Nephron (organoid): ENCODE measurements around the gene EGFR.
A peak's percentile ranks its signal among the peaks of the same experiment; 100 is the strongest.

Experiments used
- H3K27ac Mint-ChIP-seq, 3 experiments: 2 replicates each; pipeline ENCODE4 v1.8.0; 2020; ENCODE audit warnings: mixed read lengths in 3 of 3, mild to moderate bottlenecking in 2 of 3, moderate library complexity in 1 of 3
- H3K27me3 Mint-ChIP-seq: 2 replicates; pipeline ENCODE4 v1.8.0; 2021; ENCODE audit warnings: low read depth, mild to moderate bottlenecking, moderate library complexity, mixed read lengths
- H3K36me3 Mint-ChIP-seq: 2 replicates; pipeline ENCODE4 v1.8.0; 2020; ENCODE audit warnings: low read depth, mixed read lengths
- H3K4me1 Mint-ChIP-seq: 2 replicates; pipeline ENCODE4 v1.8.0; 2020; ENCODE audit warnings: mixed read lengths
- H3K4me3 Mint-ChIP-seq, 3 experiments: 2 replicates each; pipeline ENCODE4 v1.8.0; 2020; ENCODE audit warnings: mild to moderate bottlenecking in 3 of 3, mixed read lengths in 3 of 3, moderate library complexity in 2 of 3
- H3K9me3 Mint-ChIP-seq: 2 replicates; pipeline ENCODE4 v1.8.0; 2020; ENCODE audit warnings: mixed read lengths
- CTCF ChIP-seq, 3 experiments: fragments of 200-600 bp; sonication (generic); IDR thresholded peaks; one replicate each; pipeline ENCODE4 v1.5.0; 2021; ENCODE audit warnings: antibody characterized with exemption in 3 of 3; ENCODE audit not compliant: unreplicated experiment in 3 of 3

Gene EGFR

DNA sequence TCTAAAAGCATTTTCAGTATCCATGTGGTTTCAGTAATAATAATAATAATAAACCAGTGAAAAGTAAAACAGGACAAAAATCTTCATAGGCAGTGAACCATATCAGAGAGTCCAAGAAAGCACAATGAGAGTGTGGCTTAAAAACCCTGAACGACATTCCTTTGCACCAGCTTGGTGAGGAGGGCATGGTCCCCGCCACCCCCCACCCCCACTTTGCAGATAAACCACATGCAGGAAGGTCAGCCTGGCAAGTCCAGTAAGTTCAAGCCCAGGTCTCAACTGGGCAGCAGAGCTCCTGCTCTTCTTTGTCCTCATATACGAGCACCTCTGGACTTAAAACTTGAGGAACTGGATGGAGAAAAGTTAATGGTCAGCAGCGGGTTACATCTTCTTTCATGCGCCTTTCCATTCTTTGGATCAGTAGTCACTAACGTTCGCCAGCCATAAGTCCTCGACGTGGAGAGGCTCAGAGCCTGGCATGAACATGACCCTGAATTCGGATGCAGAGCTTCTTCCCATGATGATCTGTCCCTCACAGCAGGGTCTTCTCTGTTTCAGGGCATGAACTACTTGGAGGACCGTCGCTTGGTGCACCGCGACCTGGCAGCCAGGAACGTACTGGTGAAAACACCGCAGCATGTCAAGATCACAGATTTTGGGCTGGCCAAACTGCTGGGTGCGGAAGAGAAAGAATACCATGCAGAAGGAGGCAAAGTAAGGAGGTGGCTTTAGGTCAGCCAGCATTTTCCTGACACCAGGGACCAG lies 172.5 kb downstream of the EGFR start:
- Mint-ChIP-seq H3K9me3 (no peaks in the 10 kb centered on the region), H3K36me3 (peaks cover 10% of the 10 kb centered on the region), H3K27ac (peak overlapping the region; percentile 66 to 96 (median 80)), H3K27me3 (peaks cover 6% of the 10 kb centered on the region), H3K4me3 (no peak overlapping the region), H3K4me1 (peaks cover 67% of the 10 kb centered on the region)
- TF ChIP-seq CTCF (IDR thresholded peaks at IDR 0.05; ENCODE audit: unreplicated experiment in 3 of 3): no peak

GRCh38 chr7:55191926-55192692 lies 173.3 kb downstream of the EGFR start:
- Mint-ChIP-seq H3K4me1 (peaks cover 62% of the 10 kb centered on the region), H3K27ac (peak overlapping the region; percentile 80 to 96 (median 91)), H3K27me3 (peaks cover 4% of the 10 kb centered on the region), H3K4me3 (no peak overlapping the region), H3K9me3 (no peaks in the 10 kb centered on the region), H3K36me3 (peaks cover 12% of the 10 kb centered on the region)
- no peak for TF ChIP-seq CTCF (IDR thresholded peaks at IDR 0.05; ENCODE audit: unreplicated experiment in 3 of 3)

DNA sequence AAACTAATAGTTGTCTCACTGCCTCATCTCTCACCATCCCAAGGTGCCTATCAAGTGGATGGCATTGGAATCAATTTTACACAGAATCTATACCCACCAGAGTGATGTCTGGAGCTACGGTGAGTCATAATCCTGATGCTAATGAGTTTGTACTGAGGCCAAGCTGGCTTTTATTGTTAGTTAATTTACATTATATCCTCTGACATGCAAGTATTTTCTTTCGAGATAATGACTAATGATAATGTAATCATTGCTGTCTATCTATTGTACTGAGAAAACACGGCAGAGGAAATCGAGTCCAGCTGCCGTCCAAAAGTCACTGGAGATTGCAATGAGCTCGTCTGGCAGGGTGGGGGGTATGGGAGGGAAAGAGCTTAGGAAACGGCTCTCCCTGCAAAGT lies 173.9 kb downstream of the EGFR start:
- H3K4me3 Mint-ChIP-seq: peak overlapping the region in 1 of 3 experiments; percentile 18
- TF ChIP-seq CTCF (IDR thresholded peaks at IDR 0.05; ENCODE audit: unreplicated experiment in 3 of 3): no peak
- peaks cover 12% of the 10 kb centered on the region for H3K36me3 Mint-ChIP-seq
- H3K4me1 Mint-ChIP-seq: peaks cover 62% of the 10 kb centered on the region
- peaks cover 4% of the 10 kb centered on the region for H3K27me3 Mint-ChIP-seq
- H3K27ac Mint-ChIP-seq: peak overlapping the region; percentile 80 to 96 (median 91)
- no peaks in the 10 kb centered on the region for H3K9me3 Mint-ChIP-seq

- peaks cover 8% of the 10 kb centered on the region for H3K36me3 Mint-ChIP-seq
- TF ChIP-seq CTCF (IDR thresholded peaks at IDR 0.05; ENCODE audit: unreplicated experiment in 3 of 3): no peak
- no peaks in the 10 kb centered on the region for H3K9me3 Mint-ChIP-seq
- H3K27ac Mint-ChIP-seq: peak overlapping the region; percentile 80 to 96 (median 91)
- no peak overlapping the region for H3K4me3 Mint-ChIP-seq
- peaks cover 4% of the 10 kb centered on the region for H3K27me3 Mint-ChIP-seq
- peaks cover 57% of the 10 kb centered on the region for H3K4me1 Mint-ChIP-seq
Observed at GRCh38 chr7:55193245-55193644, 174.4 kb downstream of the EGFR start.

- H3K4me1 Mint-ChIP-seq: peaks cover 46% of the 10 kb centered on the region
- no peak overlapping the region for H3K4me3 Mint-ChIP-seq
- H3K27ac Mint-ChIP-seq: peak overlapping the region; percentile 17 to 76 (median 44)
- peaks cover 13% of the 10 kb centered on the region for H3K36me3 Mint-ChIP-seq
- no peak for TF ChIP-seq CTCF (IDR thresholded peaks at IDR 0.05; ENCODE audit: unreplicated experiment in 3 of 3)
- H3K27me3 Mint-ChIP-seq: peaks cover 4% of the 10 kb centered on the region
- H3K9me3 Mint-ChIP-seq: no peaks in the 10 kb centered on the region
Observed at GRCh38 chr7:55194522-55194921, 175.7 kb downstream of the EGFR start.
